PFSK-1 (cell line): ENCODE measurements around the gene ENPP6.

Experiments
- FOXP2 ChIP-seq: optimal IDR thresholded peaks from 2 replicates; pipeline ENCODE3; 2011; ENCODE audit warnings: borderline replicate concordance, control low read depth, inconsistent platforms; ENCODE audit not compliant: insufficient read depth; ENCODE audit errors: extremely low read length, extremely low read depth
- POLR2AphosphoS5 ChIP-seq: IDR thresholded peaks from 2 replicates; pipeline ENCODE4 v1.6.1; 2012; ENCODE audit warnings: low read depth, mild to moderate bottlenecking, control low read depth, low read length, moderate library complexity
- SIN3A ChIP-seq: IDR thresholded peaks from 2 replicates; pipeline ENCODE4 v1.6.1; 2012; ENCODE audit warnings: mild to moderate bottlenecking, low read length, moderate library complexity, borderline replicate concordance; ENCODE audit not compliant: insufficient read depth
- TAF1 ChIP-seq: IDR thresholded peaks from 2 replicates; pipeline ENCODE4 v1.6.1; 2012; ENCODE audit warnings: low read length, control low read depth, borderline replicate concordance; ENCODE audit not compliant: insufficient read depth
- TF ChIP-seq, protein P1 (sequence below), 2 experiments: IDR thresholded peaks; 2 replicates each; pipeline versions ENCODE4 v1.6.1 to v1.8.0; 2011 to 2012; ENCODE audit warnings: low read depth in 2 of 2, low read length in 2 of 2, control low read depth in 1 of 2, inconsistent platforms in 1 of 2, mild to moderate bottlenecking in 1 of 2, moderate library complexity in 1 of 2; ENCODE audit not compliant: insufficient read depth in 1 of 2

Gene ENPP6

DNA sequence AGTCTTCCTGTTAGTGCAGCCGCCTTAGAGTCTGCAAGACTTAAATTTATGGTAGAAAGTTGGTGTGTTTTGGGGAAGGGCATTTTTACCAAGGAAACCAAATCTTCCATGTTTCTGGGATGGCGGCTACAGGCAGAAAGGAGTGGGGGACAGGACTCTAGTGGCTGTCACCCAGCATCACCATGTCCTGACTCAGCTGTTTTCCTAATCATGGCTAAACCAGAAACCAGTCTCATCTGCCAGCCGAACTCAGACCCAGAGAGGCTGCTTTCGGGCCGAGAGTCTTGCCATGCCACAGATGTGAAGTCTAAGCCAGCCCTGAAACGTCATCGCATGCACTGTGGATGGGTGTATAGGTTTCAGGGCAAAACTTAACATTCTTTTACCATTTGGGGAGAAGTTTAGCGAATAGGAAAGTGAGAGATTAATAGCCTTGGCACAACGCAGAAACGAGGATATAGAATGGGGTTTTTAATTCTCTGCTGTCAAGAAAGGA lies 109.6 kb downstream of the ENPP6 start:
- TF ChIP-seq POLR2AphosphoS5 (no peak), TAF1 (no peak), FOXP2 (no peak), SIN3A (no peak)
- TF ChIP-seq, protein P1, sequence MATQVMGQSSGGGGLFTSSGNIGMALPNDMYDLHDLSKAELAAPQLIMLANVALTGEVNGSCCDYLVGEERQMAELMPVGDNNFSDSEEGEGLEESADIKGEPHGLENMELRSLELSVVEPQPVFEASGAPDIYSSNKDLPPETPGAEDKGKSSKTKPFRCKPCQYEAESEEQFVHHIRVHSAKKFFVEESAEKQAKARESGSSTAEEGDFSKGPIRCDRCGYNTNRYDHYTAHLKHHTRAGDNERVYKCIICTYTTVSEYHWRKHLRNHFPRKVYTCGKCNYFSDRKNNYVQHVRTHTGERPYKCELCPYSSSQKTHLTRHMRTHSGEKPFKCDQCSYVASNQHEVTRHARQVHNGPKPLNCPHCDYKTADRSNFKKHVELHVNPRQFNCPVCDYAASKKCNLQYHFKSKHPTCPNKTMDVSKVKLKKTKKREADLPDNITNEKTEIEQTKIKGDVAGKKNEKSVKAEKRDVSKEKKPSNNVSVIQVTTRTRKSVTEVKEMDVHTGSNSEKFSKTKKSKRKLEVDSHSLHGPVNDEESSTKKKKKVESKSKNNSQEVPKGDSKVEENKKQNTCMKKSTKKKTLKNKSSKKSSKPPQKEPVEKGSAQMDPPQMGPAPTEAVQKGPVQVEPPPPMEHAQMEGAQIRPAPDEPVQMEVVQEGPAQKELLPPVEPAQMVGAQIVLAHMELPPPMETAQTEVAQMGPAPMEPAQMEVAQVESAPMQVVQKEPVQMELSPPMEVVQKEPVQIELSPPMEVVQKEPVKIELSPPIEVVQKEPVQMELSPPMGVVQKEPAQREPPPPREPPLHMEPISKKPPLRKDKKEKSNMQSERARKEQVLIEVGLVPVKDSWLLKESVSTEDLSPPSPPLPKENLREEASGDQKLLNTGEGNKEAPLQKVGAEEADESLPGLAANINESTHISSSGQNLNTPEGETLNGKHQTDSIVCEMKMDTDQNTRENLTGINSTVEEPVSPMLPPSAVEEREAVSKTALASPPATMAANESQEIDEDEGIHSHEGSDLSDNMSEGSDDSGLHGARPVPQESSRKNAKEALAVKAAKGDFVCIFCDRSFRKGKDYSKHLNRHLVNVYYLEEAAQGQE (IDR thresholded peaks at IDR 0.05; ENCODE audit: insufficient read depth in 1 of 2, low read depth in 2 of 2, low read length in 2 of 2): no peak

DNA sequence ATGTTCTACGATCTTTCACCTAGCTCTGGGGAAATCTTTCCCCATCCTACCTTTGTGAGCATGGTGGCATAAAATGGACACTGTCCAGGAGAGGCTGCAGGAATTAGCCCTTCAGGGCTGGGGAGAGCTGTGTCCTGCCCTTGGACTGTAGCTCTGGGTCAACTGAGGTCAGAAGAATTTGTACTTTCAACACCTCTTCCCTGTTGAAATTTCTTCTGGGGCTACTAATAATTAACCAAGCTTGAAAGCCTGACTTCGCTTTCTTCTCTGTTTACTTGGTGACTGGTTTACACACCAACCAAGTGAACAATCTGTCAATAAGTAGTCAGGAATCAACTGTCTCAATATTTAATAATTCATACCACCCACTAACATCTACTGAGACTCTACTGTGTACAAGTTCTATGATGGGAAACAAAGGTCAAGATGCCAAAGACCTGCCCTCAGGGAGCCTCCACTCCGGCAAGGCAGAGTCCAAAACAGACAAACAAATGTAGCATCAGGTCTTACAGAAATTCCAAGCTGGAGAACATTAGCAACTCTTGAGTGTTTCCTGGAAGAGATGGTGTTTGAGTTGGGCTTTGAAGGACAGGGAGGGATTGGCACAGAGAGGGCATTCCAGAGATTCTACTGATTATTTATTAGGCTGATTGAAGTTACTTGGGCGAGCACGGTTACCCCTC lies 113.1 kb downstream of the ENPP6 start:
- TF ChIP-seq POLR2AphosphoS5: no peak
- no peak for TF ChIP-seq TAF1

DNA sequence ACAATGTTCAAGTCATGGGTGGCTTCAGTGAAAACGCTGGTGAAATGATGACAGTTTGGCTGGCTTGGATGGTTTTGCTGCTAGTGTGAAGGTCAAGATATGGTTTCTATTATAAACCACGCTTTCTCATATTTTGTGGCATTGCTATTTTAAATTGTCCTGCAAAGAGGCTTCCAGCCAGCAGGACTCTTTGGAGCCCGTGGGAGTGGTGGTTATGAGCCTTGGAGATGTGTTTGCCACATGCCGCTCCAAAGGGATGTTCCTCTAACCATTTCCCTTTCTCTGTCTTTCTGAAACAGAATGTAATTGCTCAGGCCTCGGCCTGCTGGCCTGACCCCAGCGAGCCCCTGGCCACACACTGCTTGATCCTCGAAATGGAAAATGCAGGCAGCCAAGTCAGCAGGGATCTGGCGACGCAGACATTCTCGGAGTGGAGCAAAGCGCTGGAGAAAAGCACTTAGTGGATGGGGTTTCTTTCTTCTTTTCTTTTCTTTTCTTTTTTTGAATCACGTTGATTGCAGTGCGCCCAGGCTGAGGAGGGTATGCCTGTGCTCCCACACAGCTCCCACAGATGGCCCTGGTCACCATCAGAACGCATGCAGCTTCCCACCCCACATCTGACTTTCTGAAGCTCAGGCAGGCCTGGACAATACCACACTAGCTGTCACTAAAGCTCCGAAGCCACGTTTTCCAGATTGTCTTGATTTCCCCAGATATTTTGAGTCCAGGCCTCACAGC lies 114.0 kb downstream of the ENPP6 start:
- no peak for TF ChIP-seq TAF1
- no peak for TF ChIP-seq FOXP2
- TF ChIP-seq, protein P1 (IDR thresholded peaks at IDR 0.05; ENCODE audit: insufficient read depth in 1 of 2, low read depth in 2 of 2, low read length in 2 of 2): no peak
- TF ChIP-seq SIN3A: no peak
- TF ChIP-seq POLR2AphosphoS5: no peak

DNA sequence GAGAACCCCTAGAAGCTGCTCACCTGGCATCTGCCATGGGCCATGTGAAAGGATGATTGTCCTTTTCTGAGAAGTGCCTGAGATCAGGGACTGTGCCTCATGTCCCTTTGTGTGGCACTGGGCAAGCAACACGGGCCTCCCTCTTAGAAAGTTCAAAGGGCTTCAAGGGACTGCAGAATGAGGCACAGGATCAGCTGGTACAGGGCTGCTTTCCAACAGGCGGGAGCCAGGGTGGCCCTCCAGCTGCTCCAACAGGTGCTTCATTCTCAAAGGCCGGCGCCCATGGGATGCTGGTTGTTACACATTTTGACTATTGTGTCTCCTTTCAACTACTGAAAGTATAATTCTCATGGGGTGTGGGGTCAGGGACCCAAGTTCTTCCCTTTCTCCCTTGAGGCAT lies 114.7 kb downstream of the ENPP6 start:
- TF ChIP-seq, protein P1 (IDR thresholded peaks at IDR 0.05; ENCODE audit: insufficient read depth in 1 of 2, low read depth in 2 of 2, low read length in 2 of 2): no peak
- TF ChIP-seq FOXP2 (no peak), TAF1 (no peak), SIN3A (no peak), POLR2AphosphoS5 (no peak)

DNA sequence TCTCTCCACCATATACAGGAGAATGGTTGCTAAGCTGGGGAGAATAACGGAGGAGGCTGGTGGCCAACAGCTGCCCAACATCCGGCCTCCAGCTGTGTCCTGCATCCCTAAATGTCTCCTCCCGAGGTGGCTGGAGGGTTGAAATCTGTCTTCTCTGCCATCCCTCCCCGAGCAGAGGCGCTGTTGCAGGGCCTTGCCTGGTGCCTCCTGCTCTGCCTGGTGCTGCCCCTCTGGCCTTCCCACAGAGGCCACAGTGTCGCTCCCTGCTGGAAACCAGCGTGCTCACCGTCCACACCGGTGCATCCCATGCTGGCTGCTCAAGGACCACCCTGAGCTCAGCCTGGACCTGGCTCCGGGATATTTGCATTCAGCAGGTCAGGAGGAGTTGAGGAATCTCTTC lies 115.2 kb downstream of the ENPP6 start:
- TF ChIP-seq, protein P1 (IDR thresholded peaks at IDR 0.05; ENCODE audit: insufficient read depth in 1 of 2, low read depth in 2 of 2, low read length in 2 of 2): no peak
- TF ChIP-seq TAF1 (no peak), POLR2AphosphoS5 (no peak), SIN3A (no peak), FOXP2 (no peak)
